Testis (tissue), 2 donors: ENCODE data around the gene PRELID3B.

Source experiments
- POLR2A ChIP-seq: fragments of 450-650 bp; IDR thresholded peaks from one replicate; pipeline ENCODE4 v1.6.1; 2017; ENCODE audit warnings: antibody characterized with exemption, mild to moderate bottlenecking, moderate library complexity
- TF ChIP-seq, protein P1 (sequence below), 3 experiments: fragments of 450-650 bp in 2 of 3; fragments of 200-600 bp in 1 of 3; sonication (generic) in 1 of 3; IDR thresholded peaks; one replicate each; pipeline ENCODE4 v1.5.1; 2016 to 2019; ENCODE audit warnings: antibody characterized with exemption in 3 of 3, mild to moderate bottlenecking in 2 of 3, moderate library complexity in 1 of 3

DNA sequence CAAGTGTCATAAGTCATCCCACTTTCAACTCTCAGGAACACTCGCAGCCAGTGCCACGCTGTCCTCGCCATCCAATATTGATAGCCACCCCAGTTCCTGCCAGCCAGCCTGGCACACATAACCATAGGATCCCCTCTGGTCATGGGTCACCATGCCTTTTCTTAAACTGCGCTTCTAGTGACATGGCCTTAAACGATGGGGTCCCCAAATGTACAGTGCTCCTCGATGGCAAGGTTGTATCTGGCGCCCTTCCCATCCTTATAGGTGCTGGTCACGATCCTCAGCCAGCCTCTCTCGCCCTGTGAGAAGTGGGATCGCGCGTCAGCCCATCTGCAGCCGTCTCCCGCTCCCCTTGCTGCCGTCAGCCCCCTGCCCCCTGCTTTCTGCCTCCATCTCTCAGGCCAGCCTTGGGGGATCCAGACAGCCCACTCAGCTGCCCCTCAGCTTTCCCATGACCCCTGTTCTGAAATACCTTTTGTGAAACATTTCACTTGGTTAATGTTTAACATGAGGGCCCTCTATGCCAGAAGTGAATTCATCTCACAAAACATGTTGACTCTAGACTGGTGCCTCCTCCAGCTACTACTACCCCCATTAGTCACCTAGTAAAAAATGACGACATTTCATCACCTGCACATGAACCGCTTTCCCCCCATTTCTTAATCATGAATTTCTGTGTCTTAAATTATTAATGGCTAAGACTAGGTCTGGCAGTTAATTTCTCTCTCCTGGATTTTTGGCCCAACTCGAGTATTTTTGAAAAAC lies 46.9 kb downstream of the PRELID3B start:
- TF ChIP-seq, protein P1, sequence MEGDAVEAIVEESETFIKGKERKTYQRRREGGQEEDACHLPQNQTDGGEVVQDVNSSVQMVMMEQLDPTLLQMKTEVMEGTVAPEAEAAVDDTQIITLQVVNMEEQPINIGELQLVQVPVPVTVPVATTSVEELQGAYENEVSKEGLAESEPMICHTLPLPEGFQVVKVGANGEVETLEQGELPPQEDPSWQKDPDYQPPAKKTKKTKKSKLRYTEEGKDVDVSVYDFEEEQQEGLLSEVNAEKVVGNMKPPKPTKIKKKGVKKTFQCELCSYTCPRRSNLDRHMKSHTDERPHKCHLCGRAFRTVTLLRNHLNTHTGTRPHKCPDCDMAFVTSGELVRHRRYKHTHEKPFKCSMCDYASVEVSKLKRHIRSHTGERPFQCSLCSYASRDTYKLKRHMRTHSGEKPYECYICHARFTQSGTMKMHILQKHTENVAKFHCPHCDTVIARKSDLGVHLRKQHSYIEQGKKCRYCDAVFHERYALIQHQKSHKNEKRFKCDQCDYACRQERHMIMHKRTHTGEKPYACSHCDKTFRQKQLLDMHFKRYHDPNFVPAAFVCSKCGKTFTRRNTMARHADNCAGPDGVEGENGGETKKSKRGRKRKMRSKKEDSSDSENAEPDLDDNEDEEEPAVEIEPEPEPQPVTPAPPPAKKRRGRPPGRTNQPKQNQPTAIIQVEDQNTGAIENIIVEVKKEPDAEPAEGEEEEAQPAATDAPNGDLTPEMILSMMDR (IDR thresholded peaks at IDR 0.05), result no peak
- TF ChIP-seq POLR2A, result no peak
